ENCODE data around the gene PIH1D2.
"Not testable (repeated sequence)": the region's sequence is repeated elsewhere in the genome, so short reads cannot be mapped to it uniquely, and the experiment has no call there.

The PIH1D2 gene

DNA sequence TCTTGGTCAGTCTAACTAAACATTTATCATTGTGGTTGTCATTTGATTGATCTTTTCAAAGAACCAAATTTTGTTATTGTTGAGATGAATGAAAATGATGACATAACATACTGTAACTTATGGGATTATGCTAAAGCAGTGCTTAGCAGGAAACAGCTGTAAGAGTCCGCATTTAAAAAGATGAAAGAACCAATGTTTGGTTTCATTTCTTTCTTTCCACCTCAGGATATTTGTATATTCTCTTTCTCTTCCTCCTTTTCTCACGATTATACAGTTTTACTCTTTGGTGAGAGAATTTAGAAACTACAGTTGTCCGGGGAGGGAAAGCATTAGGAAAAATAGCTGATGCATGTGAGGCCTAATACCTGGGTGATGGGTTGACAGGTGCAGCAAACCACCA is 23.1 kb downstream of the PIH1D2 start:
- Histone ChIP-seq H3K9me3 (ENCODE audit: control insufficient read depth in 1 of 2, low read length in 2 of 2) (no peaks in the 10 kb centered on the region), H3K4me1 (ENCODE audit: control insufficient read depth in 1 of 2, insufficient read depth in 2 of 2, low read length in 2 of 2) (no peaks in the 10 kb centered on the region), H3K27ac (ENCODE audit: low read length) (no peak overlapping the region)

DNA sequence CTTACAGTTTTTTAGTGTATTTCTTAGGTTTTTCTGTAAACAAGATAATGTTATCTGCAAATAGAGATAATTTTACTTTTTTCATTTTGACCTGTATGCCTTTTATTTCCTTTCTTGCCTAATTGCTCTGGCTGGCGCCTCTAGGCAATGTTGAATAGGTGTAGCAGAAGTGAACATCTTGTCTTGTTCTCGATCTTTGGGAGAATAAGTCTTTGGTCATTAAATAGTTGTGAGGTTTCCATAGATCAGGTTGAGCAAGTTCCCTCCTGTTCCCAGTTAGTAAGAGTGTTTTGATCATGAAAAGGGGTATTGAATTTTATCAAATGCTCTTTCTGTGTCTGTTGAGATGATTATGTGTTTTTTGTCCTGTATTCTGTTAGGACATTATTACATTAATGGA is 24.0 kb downstream of the PIH1D2 start:
- Histone ChIP-seq H3K9me3 (ENCODE audit: control insufficient read depth in 1 of 2, low read length in 2 of 2) (no peaks in the 10 kb centered on the region), H3K27me3 (ENCODE audit: low read depth, low read length) (no peaks in the 10 kb centered on the region), H3K4me3 (ENCODE audit: low read depth in 1 of 2, low read length in 2 of 2) (no peak overlapping the region), H3K27ac (ENCODE audit: low read length) (no peak overlapping the region), H3K4me1 (ENCODE audit: control insufficient read depth in 1 of 2, insufficient read depth in 2 of 2, low read length in 2 of 2) (no peaks in the 10 kb centered on the region), H3K36me3 (ENCODE audit: control insufficient read depth in 1 of 2, insufficient read depth in 2 of 2, low read length in 2 of 2) (peaks cover 31 to 54% of the 10 kb centered on the region in 2 donors)

More for the DNA sequence above, 23.1 kb downstream of the PIH1D2 start:
- no peaks in the 10 kb centered on the region for H3K27me3 ChIP-seq (ENCODE audit: low read depth, low read length)
- H3K36me3 ChIP-seq (ENCODE audit: control insufficient read depth in 1 of 2, insufficient read depth in 2 of 2, low read length in 2 of 2) = peaks cover 26 to 48% of the 10 kb centered on the region in 2 donors
- H3K4me3 ChIP-seq (ENCODE audit: low read depth in 1 of 2, low read length in 2 of 2) = no peak overlapping the region

DNA sequence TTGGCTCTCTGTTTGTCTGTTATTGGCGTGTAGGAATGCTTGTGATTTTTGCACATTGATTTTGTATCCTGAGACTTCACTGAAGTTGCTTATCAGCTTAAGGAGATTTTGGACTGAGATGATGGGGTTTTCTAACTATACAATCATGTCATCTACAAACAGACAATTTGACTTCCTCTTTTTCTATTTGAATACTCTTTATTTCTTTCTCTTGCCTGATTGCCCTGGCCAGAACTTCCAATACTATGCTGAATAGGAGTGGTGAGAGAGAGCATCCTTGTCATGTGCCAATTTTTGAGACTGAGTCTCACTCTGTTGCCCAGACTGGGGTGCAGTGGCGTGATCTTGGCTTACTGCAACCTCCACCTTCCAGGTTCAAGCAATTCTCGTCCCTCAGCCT is 25.6 kb downstream of the PIH1D2 start:
- H3K36me3 ChIP-seq (ENCODE audit: control insufficient read depth in 1 of 2, insufficient read depth in 2 of 2, low read length in 2 of 2) = peaks cover 27 to 47% of the 10 kb centered on the region in 2 donors
- not testable (repeated sequence) for H3K9me3 ChIP-seq (ENCODE audit: control insufficient read depth in 1 of 2, low read length in 2 of 2); H3K27ac ChIP-seq (ENCODE audit: low read length); H3K4me3 ChIP-seq (ENCODE audit: low read depth in 1 of 2, low read length in 2 of 2); H3K4me1 ChIP-seq (ENCODE audit: control insufficient read depth in 1 of 2, insufficient read depth in 2 of 2, low read length in 2 of 2); H3K27me3 ChIP-seq (ENCODE audit: low read depth, low read length)

DNA sequence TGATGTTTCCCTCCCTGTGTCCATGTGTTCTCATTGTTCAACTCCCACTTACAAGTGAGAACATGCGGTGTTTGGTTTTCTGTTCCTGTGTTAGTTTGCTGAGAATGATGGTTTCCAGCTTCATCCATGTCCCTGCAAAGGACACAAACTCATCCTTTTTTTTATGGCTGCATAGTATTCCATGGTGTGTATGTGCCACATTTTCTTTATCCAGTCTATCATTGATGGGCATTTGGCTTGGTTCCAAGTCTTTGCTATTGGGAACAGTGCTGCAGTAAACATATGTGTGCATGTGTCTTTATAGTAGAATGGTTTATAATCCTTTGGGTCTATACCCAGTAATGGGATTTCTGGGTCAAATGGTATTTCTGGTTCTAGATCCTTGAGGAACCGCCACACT is 27.2 kb downstream of the PIH1D2 start:
- H3K27ac ChIP-seq (ENCODE audit: low read length); H3K4me3 ChIP-seq (ENCODE audit: low read depth in 1 of 2, low read length in 2 of 2); H3K27me3 ChIP-seq (ENCODE audit: low read depth, low read length); H3K4me1 ChIP-seq (ENCODE audit: control insufficient read depth in 1 of 2, insufficient read depth in 2 of 2, low read length in 2 of 2); H3K9me3 ChIP-seq (ENCODE audit: control insufficient read depth in 1 of 2, low read length in 2 of 2): not testable (repeated sequence)
- peaks cover 23 to 42% of the 10 kb centered on the region in 2 donors for H3K36me3 ChIP-seq (ENCODE audit: control insufficient read depth in 1 of 2, insufficient read depth in 2 of 2, low read length in 2 of 2)

DNA sequence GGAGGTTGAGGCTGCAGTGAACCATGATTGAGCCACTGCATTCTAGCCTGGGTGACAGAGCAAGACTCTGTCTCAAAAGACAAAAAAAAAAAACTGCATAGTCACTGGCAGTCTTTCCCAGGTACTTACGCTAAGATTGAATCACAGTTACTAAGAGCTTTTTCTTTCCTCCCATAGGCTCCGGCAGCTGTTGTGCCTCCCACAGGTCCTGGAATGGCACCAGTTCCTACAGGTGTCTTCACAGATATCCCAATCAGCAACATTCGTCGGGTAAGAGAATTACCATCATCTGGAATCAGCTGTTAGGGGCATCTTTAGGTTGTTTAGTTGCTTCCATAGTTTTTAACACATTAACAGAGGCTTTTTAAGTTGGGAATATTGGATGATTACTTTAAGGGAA is 28.9 kb downstream of the PIH1D2 start:
- no peak overlapping the region for H3K27ac ChIP-seq (ENCODE audit: low read length)
- H3K4me1 ChIP-seq (ENCODE audit: control insufficient read depth in 1 of 2, insufficient read depth in 2 of 2, low read length in 2 of 2) = no peaks in the 10 kb centered on the region
- peaks cover 18 to 41% of the 10 kb centered on the region in 2 donors for H3K36me3 ChIP-seq (ENCODE audit: control insufficient read depth in 1 of 2, insufficient read depth in 2 of 2, low read length in 2 of 2)
- H3K9me3 ChIP-seq (ENCODE audit: control insufficient read depth in 1 of 2, low read length in 2 of 2) = no peaks in the 10 kb centered on the region
- H3K4me3 ChIP-seq (ENCODE audit: low read depth in 1 of 2, low read length in 2 of 2) = no peak overlapping the region
- H3K27me3 ChIP-seq (ENCODE audit: low read depth, low read length) = no peaks in the 10 kb centered on the region

DNA sequence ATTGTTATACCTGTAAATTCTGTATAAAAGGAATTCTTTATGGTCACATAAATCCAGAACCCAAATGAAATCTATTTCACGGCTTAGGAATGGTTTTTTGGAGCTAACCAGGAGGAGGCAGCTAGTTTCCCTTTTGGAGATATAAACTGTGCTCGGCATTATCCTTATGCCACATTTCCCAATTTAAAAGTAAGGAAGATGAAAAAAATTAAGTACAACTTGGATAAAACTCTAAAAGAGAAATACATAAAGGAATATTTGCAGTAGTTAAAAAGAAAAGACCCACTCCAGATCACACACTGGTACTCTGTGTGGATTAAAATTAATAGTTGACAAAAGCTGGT is 30.9 kb downstream of the PIH1D2 start:
- Histone ChIP-seq H3K4me3 (ENCODE audit: low read depth in 1 of 2, low read length in 2 of 2) (no peak overlapping the region), H3K27ac (ENCODE audit: low read length) (no peak overlapping the region), H3K9me3 (ENCODE audit: control insufficient read depth in 1 of 2, low read length in 2 of 2) (no peaks in the 10 kb centered on the region), H3K36me3 (ENCODE audit: control insufficient read depth in 1 of 2, insufficient read depth in 2 of 2, low read length in 2 of 2) (peaks cover 27 to 43% of the 10 kb centered on the region in 2 donors), H3K4me1 (ENCODE audit: control insufficient read depth in 1 of 2, insufficient read depth in 2 of 2, low read length in 2 of 2) (no peaks in the 10 kb centered on the region), H3K27me3 (ENCODE audit: low read depth, low read length) (no peaks in the 10 kb centered on the region)

DNA sequence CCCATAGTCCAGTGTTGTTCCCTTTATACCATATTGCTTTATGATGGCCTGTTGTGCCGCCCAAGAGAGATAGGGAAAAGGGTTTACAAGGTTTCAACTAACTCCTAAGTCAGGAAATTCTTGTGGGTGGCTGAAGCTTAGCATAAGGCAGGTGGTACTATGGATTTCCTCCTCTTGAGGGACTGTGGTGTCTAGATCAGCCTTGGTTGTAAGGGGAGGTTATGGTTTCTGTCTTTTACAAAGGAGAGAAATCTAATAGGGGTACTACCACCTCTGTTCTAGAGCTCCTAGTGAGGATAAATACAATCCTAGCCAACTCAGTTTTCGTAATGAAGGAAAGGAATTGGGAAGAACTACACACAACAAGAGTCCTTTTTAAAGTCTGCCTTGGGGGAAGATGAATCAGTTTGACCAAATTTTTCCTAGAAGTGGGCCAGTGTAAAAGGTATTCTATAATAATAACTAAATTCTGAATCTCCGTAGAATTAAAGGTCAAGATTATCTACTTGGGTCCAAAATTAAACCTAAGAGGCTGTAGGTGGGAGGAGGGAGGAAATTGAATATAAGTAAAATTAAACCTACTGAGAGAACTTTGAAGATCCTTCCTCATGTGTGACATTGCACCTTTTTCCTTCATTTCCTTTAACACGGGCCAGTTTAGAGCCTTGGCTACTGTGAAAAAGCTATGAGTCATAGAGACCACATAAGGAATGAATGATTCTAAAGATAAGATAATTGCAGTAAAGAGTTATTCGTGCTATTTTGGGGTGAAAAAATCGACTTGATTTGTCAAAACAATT is 31.5 kb downstream of the PIH1D2 start:
- Histone ChIP-seq H3K27ac (ENCODE audit: low read length) (no peak overlapping the region), H3K4me1 (ENCODE audit: control insufficient read depth in 1 of 2, insufficient read depth in 2 of 2, low read length in 2 of 2) (no peaks in the 10 kb centered on the region), H3K27me3 (ENCODE audit: low read depth, low read length) (no peaks in the 10 kb centered on the region), H3K36me3 (ENCODE audit: control insufficient read depth in 1 of 2, insufficient read depth in 2 of 2, low read length in 2 of 2) (peaks cover 33 to 49% of the 10 kb centered on the region in 2 donors), H3K9me3 (ENCODE audit: control insufficient read depth in 1 of 2, low read length in 2 of 2) (no peaks in the 10 kb centered on the region), H3K4me3 (ENCODE audit: low read depth in 1 of 2, low read length in 2 of 2) (no peak overlapping the region)

DNA sequence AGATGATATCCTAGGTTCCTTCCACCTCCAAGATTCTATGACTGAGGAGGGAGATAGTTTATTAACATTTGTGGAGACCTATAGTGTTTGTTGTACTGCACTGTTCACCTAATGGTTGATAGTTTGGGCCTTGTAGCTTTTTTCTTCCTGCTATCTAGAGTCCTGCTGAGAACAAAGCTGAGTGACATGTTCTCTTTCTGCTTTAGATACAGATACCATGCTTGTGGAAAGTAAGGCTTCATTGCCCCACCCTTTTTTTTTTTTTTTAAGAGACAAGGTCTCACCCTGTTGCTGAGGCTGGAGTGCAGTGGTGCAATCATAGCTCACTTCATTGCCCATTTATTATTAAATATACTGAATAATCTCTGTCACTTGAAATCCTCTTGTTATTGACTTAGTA is 36.3 kb downstream of the PIH1D2 start:
- Histone ChIP-seq H3K9me3 (ENCODE audit: control insufficient read depth in 1 of 2, low read length in 2 of 2) (no peaks in the 10 kb centered on the region), H3K4me3 (ENCODE audit: low read depth in 1 of 2, low read length in 2 of 2) (no peak overlapping the region), H3K27ac (ENCODE audit: low read length) (no peak overlapping the region), H3K27me3 (ENCODE audit: low read depth, low read length) (no peaks in the 10 kb centered on the region), H3K4me1 (ENCODE audit: control insufficient read depth in 1 of 2, insufficient read depth in 2 of 2, low read length in 2 of 2) (no peaks in the 10 kb centered on the region), H3K36me3 (ENCODE audit: control insufficient read depth in 1 of 2, insufficient read depth in 2 of 2, low read length in 2 of 2) (peaks cover 29 to 46% of the 10 kb centered on the region in 2 donors)

DNA sequence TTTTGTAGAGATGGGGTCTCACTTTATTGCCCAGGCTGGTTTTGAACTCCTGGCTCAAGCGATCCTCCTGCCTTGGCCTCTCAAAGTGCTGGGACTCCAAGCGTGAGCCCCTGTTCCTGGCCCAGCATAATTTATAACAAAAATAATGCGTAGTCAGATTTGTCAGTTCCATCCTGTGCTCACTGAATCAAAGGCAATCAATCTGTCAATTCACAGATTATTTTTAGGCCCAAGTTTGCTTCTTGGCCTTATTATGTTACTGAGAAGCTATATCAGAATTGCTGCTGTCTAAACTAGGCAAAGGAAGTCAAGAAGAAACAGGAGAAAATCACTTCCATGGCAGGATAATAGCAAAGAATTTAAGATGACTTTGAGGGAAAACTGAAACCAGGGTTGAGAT is 39.9 kb downstream of the PIH1D2 start:
- no peak overlapping the region for H3K27ac ChIP-seq (ENCODE audit: low read length)
- H3K9me3 ChIP-seq (ENCODE audit: control insufficient read depth in 1 of 2, low read length in 2 of 2) = no peaks in the 10 kb centered on the region
- peaks cover 40 to 61% of the 10 kb centered on the region in 2 donors for H3K36me3 ChIP-seq (ENCODE audit: control insufficient read depth in 1 of 2, insufficient read depth in 2 of 2, low read length in 2 of 2)

DNA sequence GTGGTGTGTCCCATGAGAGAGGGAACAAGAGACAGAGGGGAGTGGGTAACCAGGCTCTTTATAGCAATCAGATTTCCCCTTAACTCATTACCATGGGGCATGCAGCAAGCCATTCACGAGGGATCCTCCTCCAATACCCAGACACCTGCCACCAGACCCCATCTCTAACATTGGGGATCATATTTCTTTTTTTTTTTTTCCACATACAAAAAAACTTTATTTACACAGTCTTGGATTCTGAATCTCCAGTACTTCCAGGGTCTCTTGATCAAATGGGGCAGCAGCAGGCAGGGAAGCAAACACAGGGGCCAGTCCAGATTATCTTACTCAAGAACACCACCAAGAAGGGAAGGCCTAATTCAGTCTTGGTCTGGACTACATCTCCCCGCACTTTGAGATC is 44.4 kb downstream of the PIH1D2 start:
- no peak overlapping the region for H3K27ac ChIP-seq (ENCODE audit: low read length)
- peaks cover 32 to 46% of the 10 kb centered on the region in 2 donors for H3K36me3 ChIP-seq (ENCODE audit: control insufficient read depth in 1 of 2, insufficient read depth in 2 of 2, low read length in 2 of 2)
- H3K9me3 ChIP-seq (ENCODE audit: control insufficient read depth in 1 of 2, low read length in 2 of 2) = no peaks in the 10 kb centered on the region
- H3K27me3 ChIP-seq (ENCODE audit: low read depth, low read length) = no peaks in the 10 kb centered on the region
- H3K4me1 ChIP-seq (ENCODE audit: control insufficient read depth in 1 of 2, insufficient read depth in 2 of 2, low read length in 2 of 2) = peaks cover under 1 to 6% of the 10 kb centered on the region in 2 donors
- H3K4me3 ChIP-seq (ENCODE audit: low read depth in 1 of 2, low read length in 2 of 2) = no peak overlapping the region

More for the DNA sequence above, 39.9 kb downstream of the PIH1D2 start:
- Histone ChIP-seq H3K27me3 (ENCODE audit: low read depth, low read length) (no peaks in the 10 kb centered on the region), H3K4me3 (ENCODE audit: low read depth in 1 of 2, low read length in 2 of 2) (no peak overlapping the region), H3K4me1 (ENCODE audit: control insufficient read depth in 1 of 2, insufficient read depth in 2 of 2, low read length in 2 of 2) (no peaks in the 10 kb centered on the region)

DNA sequence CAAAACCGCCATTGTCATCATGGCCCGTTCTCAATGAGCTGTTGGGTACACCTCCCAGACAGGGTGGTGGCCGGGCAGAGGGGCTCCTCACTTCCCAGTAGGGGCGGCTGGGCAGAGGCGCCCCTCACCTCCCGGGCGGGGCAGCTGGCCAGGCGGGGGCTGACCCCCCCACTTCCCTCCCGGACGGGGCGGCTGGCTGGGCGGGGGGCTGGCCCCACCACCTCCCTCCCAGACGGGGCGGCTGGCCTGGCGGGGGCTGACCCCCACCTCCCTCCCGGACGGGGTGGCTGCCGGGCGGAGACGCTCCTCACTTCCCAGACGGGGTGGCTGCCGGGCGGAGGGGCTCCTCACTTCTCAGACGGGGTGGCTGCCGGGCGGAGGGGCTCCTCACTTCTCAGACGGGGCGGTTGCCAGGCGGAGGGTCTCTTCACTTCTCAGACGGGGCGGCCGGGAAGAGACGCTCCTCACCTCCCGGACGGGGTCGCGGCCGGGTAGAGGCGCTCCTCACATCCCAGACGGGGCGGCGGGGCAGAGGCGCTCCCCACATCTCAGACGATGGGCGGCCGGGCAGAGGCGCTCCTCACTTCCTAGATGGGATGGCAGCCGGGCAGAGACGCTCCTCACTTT is 46.9 kb downstream of the PIH1D2 start:
- not testable (repeated sequence) for H3K27me3 ChIP-seq (ENCODE audit: low read depth, low read length); H3K9me3 ChIP-seq (ENCODE audit: control insufficient read depth in 1 of 2, low read length in 2 of 2); H3K4me3 ChIP-seq (ENCODE audit: low read depth in 1 of 2, low read length in 2 of 2); H3K27ac ChIP-seq (ENCODE audit: low read length)
- H3K4me1 ChIP-seq (ENCODE audit: control insufficient read depth in 1 of 2, insufficient read depth in 2 of 2, low read length in 2 of 2) = peaks cover 5 to 14% of the 10 kb centered on the region in 2 donors
- H3K36me3 ChIP-seq (ENCODE audit: control insufficient read depth in 1 of 2, insufficient read depth in 2 of 2, low read length in 2 of 2) = peaks cover 27 to 35% of the 10 kb centered on the region in 2 donors
